HepG2 (cell line): Measurements from ENCODE around the gene CARMIL3. TPM values are rescaled to one million over a fixed set of nuclear protein-coding genes. Genes with fewer than 3 reads are reported as not detected.

ENCODE experiments used
- ATAC-seq: fragments of 200-7000 bp; cut with Tn5 transposase; 3 replicates; pipeline ENCODE4 v1.9.1; 2020; ENCODE audit warnings: mild to moderate bottlenecking, moderate library complexity
- BruUV-seq: library from RNA; stranded (reverse); fragments of 400-500 nt; replicated peaks from 2 replicates; lab custom pipeline; 2021; lab: Mats Ljungman, UMichigan
- CTCF ChIA-PET: fragments of 300-600 bp; formaldehyde crosslinking; extraction: SDS; loops from one replicate; lab custom pipeline; 2021; ENCODE audit warnings: low total read pairs, inconsistent platforms, low intra/inter-chr PET ratio; lab: Yijun Ruan, JAX
- POLR2A ChIA-PET: fragments of 350-600 bp; sonication (Branson Sonifier 250); formaldehyde crosslinking; loops from one replicate; lab custom pipeline; 2020; ENCODE audit warnings: antibody characterized with exemption, inconsistent platforms; lab: Yijun Ruan, JAX
- DNase-seq: peaks from one replicate; pipeline ENCODE4 v3.0.0-alpha.2; 2015; ENCODE audit warnings: low spot score
- FAIRE-seq: peaks from 3 replicates; lab custom pipeline; 2011; peaks lifted over from hg19 to GRCh38; lab: Jason Lieb, UNC
- H2AFZ ChIP-seq: one replicate; pipeline ENCODE4 v1.6.1; 2011; ENCODE audit warnings: low read length, inconsistent platforms
- H3K27ac ChIP-seq: fragments of 300-600 bp; 3 replicates; pipeline ENCODE4 v1.8.0; 2011; ENCODE audit warnings: mixed run types, mild to moderate bottlenecking, mixed read lengths, low read length, inconsistent platforms; ENCODE audit not compliant: insufficient read depth; ENCODE audit errors: extremely low read length
- H3K27me3 ChIP-seq, 2 experiments: fragments of 200-600 bp in 1 of 2; 2 replicates in 1 of 2; 3 replicates in 1 of 2; pipeline versions ENCODE4 v1.6.0 to v1.8.0; 2011; ENCODE audit warnings: low read length in 2 of 2, mild to moderate bottlenecking in 2 of 2, moderate library complexity in 2 of 2, inconsistent platforms in 1 of 2; ENCODE audit not compliant: insufficient read depth in 2 of 2, control insufficient read depth in 1 of 2
- H3K36me3 ChIP-seq, 2 experiments: fragments of 200-600 bp in 1 of 2; replicated peaks in 1 of 2; 2 replicates in 1 of 2; 3 replicates in 1 of 2; pipeline versions ENCODE4 v1.5.1 to v1.8.0; 2011; ENCODE audit warnings: low read length in 2 of 2, inconsistent platforms in 1 of 2; ENCODE audit not compliant: insufficient read depth in 2 of 2, control insufficient read depth in 1 of 2
- H3K4me1 ChIP-seq: 2 replicates; pipeline ENCODE4 v1.5.1; 2012; ENCODE audit warnings: low read length, inconsistent platforms; ENCODE audit not compliant: insufficient read depth
- H3K4me2 ChIP-seq: 2 replicates; pipeline ENCODE4 v1.6.0; 2011; ENCODE audit warnings: low read depth, low read length, inconsistent platforms
- H3K4me3 ChIP-seq, 3 experiments: fragments of 200-600 bp in 1 of 3; sonication (generic), shearing (Covaris generic) in 1 of 3; replicated peaks in 1 of 3; 2 replicates each; pipeline ENCODE4 v1.5.1; 2011 to 2016; ENCODE audit warnings: low read length in 3 of 3, inconsistent platforms in 2 of 3, low read depth in 2 of 3, mild to moderate bottlenecking in 2 of 3, control low read depth in 1 of 3, mixed read lengths in 1 of 3; ENCODE audit not compliant: insufficient read depth in 1 of 3
- H3K79me2 ChIP-seq: one replicate; pipeline ENCODE4 v1.6.1; 2011; ENCODE audit warnings: low read length, inconsistent platforms; ENCODE audit not compliant: insufficient read depth
- H3K9ac ChIP-seq: 2 replicates; pipeline ENCODE4 v1.6.0; 2011; ENCODE audit warnings: mild to moderate bottlenecking, low read depth, low read length, inconsistent platforms; ENCODE audit not compliant: insufficient read depth
- H3K9me3 ChIP-seq: 2 replicates; pipeline ENCODE4 v1.5.1; 2012; ENCODE audit warnings: mild to moderate bottlenecking, low read length
- H4K20me1 ChIP-seq: 2 replicates; pipeline ENCODE4 v1.6.0; 2011; ENCODE audit warnings: inconsistent platforms, mild to moderate bottlenecking, low read length, moderate library complexity; ENCODE audit not compliant: insufficient read depth
- CHCHD3 ChIP-seq: sonication (generic); formaldehyde crosslinking; IDR thresholded peaks from 2 replicates; pipeline ENCODE4 v1.8.0; 2022; ENCODE audit warnings: mild to moderate bottlenecking, missing genetic modification reagents, moderate library complexity
- CREB1 ChIP-seq, 2 experiments: fragments of 450-650 bp in 1 of 2; IDR thresholded peaks; 2 replicates each; pipeline ENCODE4 v1.6.1; 2016 to 2017; ENCODE audit warnings: control low read depth in 1 of 2, mild to moderate bottlenecking in 1 of 2, missing compliant biosample characterization in 1 of 2, missing genetic modification characterization in 1 of 2
- FLYWCH1 ChIP-seq: sonication (generic); formaldehyde crosslinking; IDR thresholded peaks from 2 replicates; pipeline ENCODE4 v1.8.1; 2023; ENCODE audit warnings: mild to moderate bottlenecking, missing genetic modification reagents
- HBP1 ChIP-seq: IDR thresholded peaks from 2 replicates; pipeline ENCODE4 v1.6.1; 2016; ENCODE audit warnings: low read depth, control low read depth
- MAFG ChIP-seq: sonication (generic); formaldehyde crosslinking; IDR thresholded peaks from 2 replicates; pipeline ENCODE4 v1.5.1; 2020; ENCODE audit warnings: mild to moderate bottlenecking, missing genetic modification reagents
- NFE2L1 ChIP-seq: sonication (generic); formaldehyde crosslinking; IDR thresholded peaks from 2 replicates; pipeline ENCODE4 v1.4.0; 2020; ENCODE audit warnings: missing genetic modification reagents, mild to moderate bottlenecking, borderline replicate concordance
- RFX1 ChIP-seq: fragments of 450-650 bp; IDR thresholded peaks from 2 replicates; pipeline ENCODE4 v1.6.1; 2017
- ZNF18 ChIP-seq: sonication (generic); formaldehyde crosslinking; IDR thresholded peaks from 2 replicates; pipeline ENCODE4 v1.8.0; 2022; ENCODE audit warnings: mild to moderate bottlenecking, missing genetic modification reagents; ENCODE audit not compliant: insufficient replicate concordance
- ZNF276 ChIP-seq: sonication (generic); formaldehyde crosslinking; IDR thresholded peaks from 2 replicates; pipeline ENCODE4 v1.4.0; 2020; ENCODE audit warnings: mild to moderate bottlenecking, low read depth, missing genetic modification reagents
- ZNF354B ChIP-seq: sonication (generic); formaldehyde crosslinking; IDR thresholded peaks from 2 replicates; pipeline ENCODE4 v1.8.0; 2022; ENCODE audit warnings: mild to moderate bottlenecking, missing genetic modification reagents
- ZNF770 ChIP-seq: sonication (generic); formaldehyde crosslinking; IDR thresholded peaks from 2 replicates; pipeline ENCODE4 v1.5.0; 2020; ENCODE audit warnings: mild to moderate bottlenecking, missing genetic modification reagents
- ZNF777 ChIP-seq: sonication (generic); formaldehyde crosslinking; IDR thresholded peaks from 2 replicates; pipeline ENCODE4 v1.4.0; 2020; ENCODE audit warnings: missing genetic modification reagents
- ZNF878 ChIP-seq: sonication (generic); formaldehyde crosslinking; IDR thresholded peaks from 2 replicates; pipeline ENCODE4 v1.8.1; 2023; ENCODE audit warnings: mild to moderate bottlenecking, missing genetic modification reagents, moderate library complexity
- ZSCAN30 ChIP-seq: sonication (generic); formaldehyde crosslinking; IDR thresholded peaks from 2 replicates; pipeline ENCODE4 v1.5.0; 2020; ENCODE audit warnings: mild to moderate bottlenecking, missing genetic modification reagents
- WGBS: methylation state at CpG from one replicate; pipeline ENCODE4 v1.1.6; 2017; ENCODE audit warnings: low lambda C conversion rate; 5-methylcytosine and 5-hydroxymethylcytosine counted together
- in situ Hi-C: cut with HindIII; loops from 2 replicates; pipeline ENCODE4 v1.10.0; 2017; ENCODE audit warnings: low pct_unique_long_range_greater_than_20kb; ENCODE audit not compliant: extremely low pct_ligation_motif_present
- intact Hi-C: fragments of 100-400 bp; cut with micrococcal nuclease; formaldehyde crosslinking; loops from one replicate; pipeline ENCODE4 v1.10.0; 2022; ENCODE audit not compliant: unreplicated experiment
- polyA plus RNA-seq, 8 experiments: library from polyadenylated mRNA; depleted of rRNA in 3 of 8; stranded (reverse) in 7 of 8; unstranded in 1 of 8; fragments of >200 nt; fragmentation: Illumina TruSeq in 4 of 8; extraction: Trizol in 4 of 8; gene quantifications; 2 replicates each; pipeline versions ENCODE4 v1.2.1 to v1.2.3, GENCODE V29; 2011 to 2016; ENCODE audit warnings: low read depth in 4 of 8, missing spikeins in 1 of 8, mixed read lengths in 1 of 8; ENCODE audit not compliant: insufficient read depth in 1 of 8
- total RNA-seq, 5 experiments: library from RNA; depleted of rRNA; stranded (reverse); fragments of >200 nt; fragmentation: Illumina TruSeq; extraction: Trizol; gene quantifications; 2 replicates each; pipeline ENCODE4 v1.2.3, GENCODE V29; 2016; ENCODE audit warnings: low read depth in 1 of 5
- TF ChIP-seq, protein P1 (sequence below): sonication (generic); formaldehyde crosslinking; IDR thresholded peaks from 2 replicates; pipeline ENCODE4 v1.5.0; 2020; ENCODE audit warnings: mild to moderate bottlenecking, missing genetic modification reagents, borderline replicate concordance

Gene CARMIL3
- total and polyA plus RNA-seq, 2 of the 13 experiments (the other 11 are each of a cell fraction or from before 2014, with no cell fraction given): 0.27 to 0.55 TPM

DNA sequence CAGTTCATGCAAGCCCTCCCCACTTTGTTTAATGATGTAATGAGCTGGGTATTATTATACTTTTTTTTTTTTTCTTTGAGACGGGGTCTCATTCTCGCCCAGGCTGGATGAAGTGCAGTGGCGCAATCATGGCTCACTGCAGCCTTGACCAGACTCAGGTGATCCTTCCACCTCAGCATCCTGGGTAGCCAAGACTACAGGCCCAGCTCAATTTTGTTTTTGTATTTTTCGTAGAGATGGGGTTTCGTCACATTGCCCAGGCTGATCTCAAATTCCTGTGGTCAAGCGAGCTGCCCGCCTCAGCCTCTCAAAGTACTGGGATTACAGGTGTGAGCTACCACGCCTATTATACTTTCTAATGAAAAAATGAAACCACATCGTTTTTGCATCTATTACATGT is 58.3 kb downstream of the CARMIL3 start:
- no peaks in the 10 kb centered on the region for H3K36me3 ChIP-seq
- no peak overlapping the region; a peak in 1 of 6 replicates for H3K4me3 ChIP-seq
- no peaks in the 10 kb centered on the region; a peak in 1 of 5 replicates for H3K27me3 ChIP-seq
- no peaks in the 10 kb centered on the region for H3K9me3 ChIP-seq
- peak overlapping the region; percentile 26 for H3K4me2 ChIP-seq
- H3K9ac ChIP-seq: no peak overlapping the region
- WGBS: 38% methylated on average over 9 of the region's 9 CpGs
- POLR2A ChIA-PET: interaction anchor here (0.5 to 11.8 kb wide), 11 partner anchors 15 to 161 kb away, joined by 4 to 594 read pairs (median 9); partner anchors contain the start of genes CHMP4A, EMC9, FITM1 and IRF9
- ATAC-seq (no peak), FAIRE-seq (no peak), DNase-seq (peak; percentile 68)
- peak overlapping the region; percentile 4 for H3K27ac ChIP-seq
- BruUV-seq: no TSS peak
- peaks cover 2% of the 10 kb centered on the region for H3K79me2 ChIP-seq
- in situ Hi-C loops (loop anchor here (25.0 kb wide), 1 partner anchor 1523 kb away; the partner anchor contains the start of genes ABHD4 and DAD1), intact Hi-C loops (loop anchor here (10.0 kb wide), 2 partner anchors 805 to 1015 kb away; partner anchors contain the start of genes ACIN1, BCL2L2, C14orf119 and PPP1R3E)
- peaks cover 63% of the 10 kb centered on the region for H3K4me1 ChIP-seq
- CTCF ChIA-PET: interaction anchor here (1.1 to 5.4 kb wide), 4 partner anchors 19 to 96 kb away, joined by 4 to 86 read pairs (median 30); partner anchors contain the start of gene IRF9
- H2AFZ ChIP-seq: no peak overlapping the region
- H4K20me1 ChIP-seq: no peaks in the 10 kb centered on the region
- TF ChIP-seq RFX1 (no peak), ZNF276 (CRISPR knock-in tag) (no peak), HBP1 (no peak), FLYWCH1 (CRISPR knock-in tag) (no peak), ZNF878 (CRISPR knock-in tag) (no peak), ZNF777 (CRISPR knock-in tag) (no peak), CREB1 (IDR thresholded peaks at IDR 0.05) (peak; percentile 8; the same call in 1 of the 2 replicates), CREB1 (CRISPR knock-in tag; IDR thresholded peaks at IDR 0.05) (no peak), ZSCAN30 (CRISPR knock-in tag) (no peak), NFE2L1 (CRISPR knock-in tag) (no peak), CHCHD3 (no peak), ZNF770 (CRISPR knock-in tag) (no peak), MAFG (no peak), ZNF18 (CRISPR knock-in tag) (no peak), ZNF354B (CRISPR knock-in tag) (0 out of 2 replicates have a peak, but pooled peaks have one; percentile 59)
- TF ChIP-seq, protein P1, sequence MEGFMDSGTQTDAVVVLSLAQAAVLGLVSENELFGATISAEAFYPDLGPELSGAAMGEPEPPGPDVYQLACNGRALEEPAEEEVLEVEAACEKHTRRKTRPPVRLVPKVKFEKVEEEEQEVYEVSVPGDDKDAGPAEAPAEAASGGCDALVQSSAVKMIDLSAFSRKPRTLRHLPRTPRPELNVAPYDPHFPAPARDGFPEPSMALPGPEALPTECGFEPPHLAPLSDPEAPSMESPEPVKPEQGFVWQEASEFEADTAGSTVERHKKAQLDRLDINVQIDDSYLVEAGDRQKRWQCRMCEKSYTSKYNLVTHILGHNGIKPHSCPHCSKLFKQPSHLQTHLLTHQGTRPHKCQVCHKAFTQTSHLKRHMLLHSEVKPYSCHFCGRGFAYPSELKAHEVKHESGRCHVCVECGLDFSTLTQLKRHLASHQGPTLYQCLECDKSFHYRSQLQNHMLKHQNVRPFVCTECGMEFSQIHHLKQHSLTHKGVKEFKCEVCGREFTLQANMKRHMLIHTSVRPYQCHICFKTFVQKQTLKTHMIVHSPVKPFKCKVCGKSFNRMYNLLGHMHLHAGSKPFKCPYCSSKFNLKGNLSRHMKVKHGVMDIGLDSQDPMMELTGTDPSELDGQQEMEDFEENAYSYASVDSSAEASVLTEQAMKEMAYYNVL: no peak
